SKM-1 (cell line): ENCODE data around the gene MAGI1.

Experiments used
- DNase-seq: peaks from one replicate; lab custom pipeline; 2025; ENCODE audit not compliant: unreplicated experiment; lab: John Stamatoyannopoulos, UW

Gene MAGI1

DNA sequence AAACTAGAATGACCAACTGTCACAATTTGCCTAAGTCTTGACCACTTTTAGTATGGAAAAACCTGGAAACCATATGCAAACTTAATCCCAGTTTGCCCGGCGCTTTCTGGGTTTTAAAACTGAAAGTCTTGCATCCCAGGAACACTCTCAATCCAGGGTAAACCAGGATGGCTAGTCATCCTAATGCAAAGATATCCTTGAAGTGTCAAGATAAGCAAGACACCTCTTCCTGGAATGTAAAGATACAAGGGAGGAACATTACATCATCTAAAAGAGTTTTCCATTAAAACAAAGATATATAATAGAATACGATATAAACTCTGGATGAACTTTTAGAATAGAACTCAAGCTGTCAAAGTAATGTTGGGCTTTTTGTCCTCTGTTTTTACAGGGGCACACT is 188.5 kb downstream of the MAGI1 start:
- DNase-seq: no peak

DNA sequence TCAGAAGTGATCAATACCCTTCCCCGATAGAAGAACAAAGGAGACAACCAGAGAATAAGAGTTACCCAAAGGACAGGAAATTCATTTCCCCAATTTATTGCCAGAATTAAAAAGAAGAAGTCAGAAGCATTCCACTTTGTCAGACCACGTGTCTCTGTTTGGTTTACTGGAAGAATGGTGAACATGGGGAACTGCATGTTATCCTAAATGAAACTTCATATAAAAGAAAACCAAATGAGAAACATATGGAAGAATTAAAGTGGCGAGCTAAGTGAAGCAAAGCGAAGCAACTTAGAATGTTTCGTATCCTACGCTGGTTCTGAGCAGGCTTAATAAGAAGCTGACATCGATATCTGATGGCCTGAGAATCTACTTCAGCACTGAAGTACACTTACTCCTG is 190.7 kb downstream of the MAGI1 start:
- no peak for DNase-seq

DNA sequence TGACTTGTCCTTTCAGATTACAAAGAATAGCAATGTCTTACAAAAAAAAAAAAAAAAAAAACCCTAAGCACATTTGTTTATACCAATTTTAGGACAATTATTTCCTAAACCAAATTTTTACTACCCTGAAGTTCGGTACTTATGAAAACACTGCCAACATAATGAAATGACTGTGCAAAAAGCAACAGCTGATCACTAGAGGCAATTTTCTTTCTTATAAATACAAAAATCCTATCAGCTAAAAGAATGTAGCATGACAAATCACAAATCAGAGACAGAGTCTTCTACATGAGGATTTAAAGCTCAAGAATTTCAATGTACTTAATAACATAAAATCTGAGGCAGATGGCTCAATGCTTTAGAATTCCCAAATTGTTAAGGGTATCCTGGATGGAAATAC is 191.8 kb downstream of the MAGI1 start:
- no peak for DNase-seq

DNA sequence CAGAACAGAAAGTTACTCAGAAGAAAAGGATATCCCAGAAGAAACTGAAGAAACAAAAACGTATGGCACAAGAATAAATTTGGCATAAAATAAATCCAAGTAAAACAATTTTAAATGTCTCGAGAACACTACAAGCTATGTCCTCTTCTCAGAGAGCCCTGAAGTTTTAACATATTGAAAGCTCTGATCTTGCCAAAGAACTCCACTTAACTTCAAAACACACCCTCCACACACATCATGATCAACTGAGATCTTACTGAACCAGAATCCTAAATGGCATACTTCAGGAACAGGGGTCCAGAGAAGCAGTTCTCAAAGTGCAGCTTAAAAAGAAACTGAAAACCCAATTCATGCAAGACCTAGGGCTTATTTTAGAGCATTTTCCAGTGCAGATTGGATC is 194.3 kb downstream of the MAGI1 start:
- no peak for DNase-seq

DNA sequence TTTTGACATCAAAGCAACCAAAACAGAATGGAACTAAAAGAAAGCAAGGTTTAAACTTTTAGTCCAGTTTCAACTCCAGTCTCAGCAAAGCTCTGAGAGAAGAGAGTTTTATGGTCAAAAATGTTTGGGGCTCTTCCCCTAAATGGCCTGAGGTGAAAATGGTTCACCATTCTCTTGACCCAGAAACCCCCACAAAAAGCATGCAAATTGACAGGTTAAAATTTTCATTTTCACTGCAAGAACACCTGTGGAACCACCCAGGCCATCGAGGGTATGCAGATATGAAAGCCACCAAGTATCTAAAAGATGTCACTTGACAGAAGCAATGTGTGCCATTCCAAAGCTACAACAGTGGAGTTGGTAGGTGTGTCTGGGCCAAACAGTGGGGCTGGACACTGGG is 195.0 kb downstream of the MAGI1 start:
- no peak for DNase-seq

DNA sequence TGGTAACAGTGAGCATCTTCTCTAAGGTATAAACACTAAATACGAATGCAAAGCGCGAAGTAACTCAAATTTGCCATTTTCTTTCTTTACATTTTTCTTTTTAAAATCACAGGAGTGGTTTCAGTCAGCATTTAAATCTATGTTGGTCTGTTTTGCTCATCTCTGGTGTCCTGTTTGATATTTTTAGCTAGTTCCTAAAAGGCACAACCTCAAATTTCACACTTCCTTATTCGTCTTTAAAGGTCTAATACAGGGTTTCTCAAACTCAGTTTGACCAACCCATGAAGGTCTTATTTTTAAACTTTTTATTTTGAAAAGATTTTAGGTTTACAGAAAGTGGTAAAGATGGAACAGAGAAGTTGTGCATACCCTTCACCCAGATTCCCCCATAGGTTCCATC is 201.1 kb downstream of the MAGI1 start:
- DNase-seq: peak; percentile 30

DNA sequence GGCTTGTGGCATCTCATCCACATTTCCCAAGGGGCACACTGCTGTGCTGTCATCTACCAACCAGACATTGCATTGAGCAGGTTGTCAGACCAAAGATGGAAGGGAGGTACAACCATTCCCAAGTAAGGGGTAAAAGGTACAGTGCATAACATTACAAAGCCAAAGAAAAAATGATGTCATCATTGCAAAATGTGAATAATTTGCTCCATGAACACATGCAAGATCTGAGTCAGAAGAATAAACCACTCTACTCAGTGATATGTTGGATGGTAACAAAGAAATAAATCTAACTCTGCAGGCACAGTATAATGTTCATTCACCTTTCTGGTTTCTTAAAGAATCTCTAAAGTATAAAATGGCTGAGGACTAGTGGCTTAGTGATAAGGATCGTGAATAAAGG is 202.7 kb downstream of the MAGI1 start:
- DNase-seq: no peak

DNA sequence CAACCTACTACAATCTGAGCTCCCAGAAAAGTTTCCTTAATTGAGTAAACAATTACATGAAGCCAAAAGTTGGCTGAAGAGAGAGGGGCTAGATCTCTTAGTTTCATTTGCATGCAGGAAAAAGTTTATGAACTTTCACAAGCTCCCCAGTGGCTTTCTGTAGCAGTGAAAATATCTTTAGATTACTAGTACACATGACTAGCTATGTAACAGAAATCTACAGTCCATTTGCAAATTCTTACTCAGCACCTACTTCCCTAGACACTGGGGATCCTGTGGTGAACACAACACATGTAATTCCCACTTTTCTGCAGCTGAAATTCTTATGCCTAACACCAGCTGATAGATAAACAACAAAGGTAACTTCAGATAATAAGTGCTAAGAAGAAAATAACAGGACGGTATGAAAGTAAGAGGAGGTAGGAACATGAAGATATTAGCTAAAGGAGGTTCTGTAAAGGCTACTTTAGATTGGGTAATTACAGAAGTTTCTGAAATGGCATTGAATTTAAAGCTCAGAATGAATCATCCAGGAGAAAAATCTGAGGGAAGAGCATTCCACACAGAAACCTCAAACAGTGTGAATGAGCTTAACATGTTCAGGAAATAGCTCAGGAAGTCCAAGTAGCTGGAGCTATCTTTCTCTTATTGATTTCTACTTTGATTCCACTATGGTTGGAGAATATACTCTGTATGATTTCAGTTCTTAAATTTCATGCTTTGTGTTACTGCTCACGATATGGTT is 204.8 kb downstream of the MAGI1 start:
- DNase-seq: no peak

DNA sequence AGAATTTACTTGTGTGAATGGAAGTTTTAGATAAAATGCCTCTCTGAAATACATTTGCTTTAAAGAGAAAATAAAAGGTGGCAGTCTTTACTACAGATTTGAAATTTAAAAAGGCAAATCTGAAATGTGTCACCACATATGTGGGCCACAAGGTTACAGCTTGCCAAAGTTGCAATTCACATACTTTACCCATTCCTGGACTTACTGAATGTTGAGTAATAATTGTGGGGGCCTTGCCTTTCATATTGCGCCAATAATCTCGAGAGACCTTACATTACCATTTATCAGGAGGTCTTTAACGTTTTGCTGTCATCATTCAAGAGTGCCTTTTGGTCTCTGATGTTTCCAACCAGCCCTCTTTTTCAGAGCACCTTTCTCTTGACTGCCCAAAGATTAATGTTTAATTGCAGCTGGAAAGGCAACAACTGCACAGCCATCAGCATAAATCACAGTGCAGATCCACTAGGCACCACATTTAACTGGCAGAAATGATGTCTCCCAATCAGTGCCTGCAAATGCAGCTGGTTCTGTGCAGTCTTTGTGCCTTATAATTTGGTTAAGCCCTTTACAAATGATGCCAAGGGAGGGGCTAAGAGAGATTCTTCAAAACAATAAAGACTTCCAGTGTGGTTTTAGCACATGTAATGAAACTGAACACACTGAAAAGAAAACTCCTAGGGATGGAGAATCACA is 206.8 kb downstream of the MAGI1 start:
- DNase-seq: no peak

DNA sequence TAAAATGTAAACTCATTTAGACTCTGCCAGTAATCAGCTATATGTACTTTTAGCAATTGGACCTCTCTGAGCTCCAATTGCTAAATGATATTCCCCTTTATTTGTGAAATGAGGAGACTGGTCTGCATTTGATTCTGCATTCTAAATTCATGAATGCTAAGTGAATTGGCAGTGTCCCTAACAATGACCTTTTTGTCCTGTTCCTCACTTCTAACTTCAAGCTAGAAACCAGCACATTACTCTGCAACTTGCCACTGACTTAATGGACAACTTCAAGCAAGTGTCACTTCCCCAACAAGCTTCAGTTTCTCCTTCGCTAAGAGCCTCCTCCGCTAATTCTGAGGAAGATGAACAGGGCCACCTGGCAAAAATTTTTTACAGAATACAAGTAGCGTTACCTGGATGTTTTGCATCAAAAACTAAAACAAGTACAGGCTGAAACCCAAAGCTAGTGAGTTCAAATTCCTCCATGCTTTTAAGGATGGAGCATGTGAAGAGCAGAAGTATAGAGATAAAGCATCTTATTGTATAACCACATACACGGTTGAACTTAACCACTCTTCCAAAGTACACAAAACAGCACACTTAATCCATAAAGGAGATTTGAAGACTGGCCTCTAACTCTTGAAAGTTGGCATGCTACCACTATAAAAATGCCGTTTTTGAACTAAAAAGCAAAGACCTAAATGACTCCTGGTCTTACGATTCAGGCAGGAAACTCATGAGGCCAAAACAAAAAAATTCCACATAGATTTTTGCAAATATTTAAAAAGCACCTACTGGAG is 207.6 kb downstream of the MAGI1 start:
- no peak for DNase-seq

DNA sequence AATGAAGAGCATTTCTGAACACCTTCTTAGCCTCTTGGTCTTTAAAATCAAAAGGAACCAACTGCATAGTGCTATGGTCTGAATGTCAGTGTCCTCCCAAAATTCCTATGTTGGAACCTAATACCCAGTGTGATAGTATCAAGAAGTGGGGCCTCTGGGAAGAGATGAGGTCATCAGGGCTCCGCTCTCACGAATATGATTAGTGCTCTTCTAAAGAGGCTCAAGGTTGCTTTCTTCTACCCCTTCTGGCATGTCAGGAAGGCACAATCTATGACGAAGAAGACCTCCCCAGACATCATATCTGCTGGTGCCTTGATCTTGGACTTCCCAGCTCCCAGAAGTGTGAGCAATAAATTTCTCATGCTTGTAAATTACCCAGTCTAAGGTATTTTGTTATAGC is 209.5 kb downstream of the MAGI1 start:
- DNase-seq: no peak

DNA sequence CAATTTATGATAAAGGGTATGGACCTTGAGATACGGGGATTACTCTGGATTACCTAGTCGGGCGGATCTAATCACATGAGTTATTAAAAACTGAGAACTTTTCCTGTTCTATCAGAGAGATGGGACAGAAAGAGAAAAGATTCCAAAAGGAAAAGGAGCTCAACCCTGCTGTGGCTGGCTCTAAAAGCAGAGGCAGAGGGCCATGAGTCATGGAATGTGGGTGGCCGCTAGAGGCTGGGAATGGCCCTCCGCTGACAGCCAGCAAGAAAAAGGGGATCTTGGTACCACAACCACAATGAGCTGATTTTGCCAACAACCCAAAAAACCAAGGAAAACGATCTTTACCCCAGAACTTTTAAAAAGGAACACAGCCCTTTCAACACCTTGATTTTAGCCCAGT is 210.0 kb downstream of the MAGI1 start:
- no peak for DNase-seq

DNA sequence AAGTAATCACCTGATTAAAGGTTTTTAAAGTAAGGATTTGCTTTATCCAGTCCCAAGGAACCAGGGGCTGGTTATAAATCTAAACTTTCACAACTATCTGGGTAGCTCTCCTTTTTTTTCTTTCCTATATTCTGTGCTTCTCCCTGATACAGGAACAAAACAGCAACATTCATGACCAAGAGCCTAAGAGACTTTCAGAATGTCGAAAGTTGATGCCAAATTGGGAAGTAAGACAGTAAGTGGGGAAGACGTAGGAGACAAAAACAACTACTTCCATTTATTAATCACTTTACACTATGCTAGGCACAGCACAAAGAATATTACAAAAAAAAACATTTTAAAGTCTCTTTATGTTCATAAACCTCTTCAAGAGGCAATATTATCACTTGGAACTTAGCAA is 211.6 kb downstream of the MAGI1 start:
- peak; percentile 16 for DNase-seq

DNA sequence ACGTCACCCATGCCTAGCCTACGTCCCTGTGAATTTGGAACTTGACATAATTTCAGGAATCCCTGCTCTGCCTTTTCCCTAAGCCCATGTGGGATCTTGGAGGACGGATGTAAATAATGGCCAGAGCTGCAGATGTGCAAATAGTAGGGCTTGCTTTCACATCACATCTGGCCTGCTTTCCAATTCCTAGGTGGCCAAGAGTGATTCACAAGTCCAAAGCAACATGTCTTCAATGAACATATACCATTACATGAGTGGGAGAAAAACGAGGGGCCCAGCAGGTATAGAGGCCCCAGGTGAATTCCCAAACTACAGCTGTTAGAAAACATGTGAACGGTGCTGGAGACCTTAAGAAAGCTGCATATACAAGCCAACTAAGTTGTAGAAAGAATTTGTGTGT is 214.6 kb downstream of the MAGI1 start:
- DNase-seq: no peak

DNA sequence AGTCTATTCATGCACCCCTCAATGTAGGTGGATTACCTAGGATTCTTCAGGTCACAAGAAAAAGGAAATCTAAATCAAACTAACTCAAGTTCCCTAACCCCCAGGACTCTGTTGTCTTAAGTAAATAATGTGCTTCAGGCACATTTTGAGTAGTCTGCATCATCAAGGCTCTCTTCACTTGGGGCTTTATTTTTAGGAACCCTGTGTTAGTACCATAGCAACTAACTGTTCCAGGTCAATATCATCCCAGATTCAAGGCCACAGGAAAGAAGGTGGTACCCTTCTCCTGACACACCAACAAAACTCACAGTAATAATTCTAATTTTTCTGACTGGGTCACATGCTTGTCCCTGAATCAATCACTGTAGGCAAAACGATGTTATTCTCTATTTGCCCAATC is 218.1 kb downstream of the MAGI1 start:
- no peak for DNase-seq

DNA sequence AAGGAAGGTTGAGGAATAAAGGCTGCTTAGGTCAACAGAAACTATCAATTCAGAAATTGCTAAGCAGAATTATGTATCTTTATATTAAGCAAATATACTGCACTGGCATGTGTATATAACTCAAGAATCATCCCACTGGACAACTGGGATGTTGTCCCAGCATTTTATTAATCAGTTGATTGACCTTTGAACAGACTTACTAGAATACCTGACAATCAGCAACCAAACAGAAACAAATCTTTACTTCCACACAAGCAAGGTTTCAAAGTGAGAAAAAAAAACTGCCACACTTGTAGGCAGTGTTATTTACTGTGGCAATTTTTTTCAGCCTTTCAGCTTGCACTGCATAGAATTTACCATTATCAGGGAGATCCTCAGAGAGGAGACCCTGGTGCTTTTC is 218.8 kb downstream of the MAGI1 start:
- DNase-seq: no peak

DNA sequence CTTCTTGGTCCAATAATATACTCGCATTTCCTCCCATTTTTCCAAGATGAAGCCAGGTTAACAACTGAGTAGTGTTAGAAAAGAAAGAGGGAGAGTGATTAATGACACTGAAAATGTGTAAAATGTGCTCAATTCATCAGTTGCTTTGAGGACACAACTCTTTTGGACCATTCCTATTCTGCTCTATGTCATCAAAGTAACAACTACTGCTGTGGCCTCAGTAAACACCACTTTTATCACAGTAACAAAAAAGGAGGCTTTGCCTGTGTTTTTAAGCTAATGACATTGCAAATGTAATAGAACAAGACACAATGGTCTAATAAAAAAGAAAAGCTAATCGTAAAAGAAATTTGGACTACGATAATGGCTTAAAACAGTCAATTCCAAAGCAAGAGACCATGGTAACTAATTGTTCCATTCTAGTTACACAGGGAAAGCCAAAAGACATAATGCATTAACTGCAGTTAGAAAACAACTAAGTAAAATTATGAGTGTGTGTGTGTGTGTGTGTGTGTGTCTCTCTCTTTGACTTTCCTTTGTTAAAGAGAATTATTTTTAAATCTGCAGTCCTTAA is 221.1 kb downstream of the MAGI1 start:
- DNase-seq: no peak

DNA sequence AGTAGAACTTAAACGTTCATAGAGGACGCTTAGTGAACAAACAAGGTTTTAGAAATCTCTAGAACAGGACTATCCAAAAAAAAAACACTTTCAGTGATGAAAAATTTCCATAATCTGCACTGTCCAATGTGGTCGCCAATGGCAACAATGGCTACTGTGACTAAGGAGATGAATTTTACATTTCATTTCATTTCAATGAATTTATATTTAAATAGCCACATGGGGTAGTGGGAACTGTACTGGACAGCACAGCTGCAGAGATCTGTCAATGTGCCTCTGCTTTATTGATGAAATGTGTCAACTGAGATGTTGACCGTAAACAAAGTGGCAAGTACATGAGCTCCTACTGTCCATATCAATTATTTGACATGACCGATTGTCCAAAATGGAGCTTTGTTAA is 222.5 kb downstream of the MAGI1 start:
- DNase-seq: no peak

DNA sequence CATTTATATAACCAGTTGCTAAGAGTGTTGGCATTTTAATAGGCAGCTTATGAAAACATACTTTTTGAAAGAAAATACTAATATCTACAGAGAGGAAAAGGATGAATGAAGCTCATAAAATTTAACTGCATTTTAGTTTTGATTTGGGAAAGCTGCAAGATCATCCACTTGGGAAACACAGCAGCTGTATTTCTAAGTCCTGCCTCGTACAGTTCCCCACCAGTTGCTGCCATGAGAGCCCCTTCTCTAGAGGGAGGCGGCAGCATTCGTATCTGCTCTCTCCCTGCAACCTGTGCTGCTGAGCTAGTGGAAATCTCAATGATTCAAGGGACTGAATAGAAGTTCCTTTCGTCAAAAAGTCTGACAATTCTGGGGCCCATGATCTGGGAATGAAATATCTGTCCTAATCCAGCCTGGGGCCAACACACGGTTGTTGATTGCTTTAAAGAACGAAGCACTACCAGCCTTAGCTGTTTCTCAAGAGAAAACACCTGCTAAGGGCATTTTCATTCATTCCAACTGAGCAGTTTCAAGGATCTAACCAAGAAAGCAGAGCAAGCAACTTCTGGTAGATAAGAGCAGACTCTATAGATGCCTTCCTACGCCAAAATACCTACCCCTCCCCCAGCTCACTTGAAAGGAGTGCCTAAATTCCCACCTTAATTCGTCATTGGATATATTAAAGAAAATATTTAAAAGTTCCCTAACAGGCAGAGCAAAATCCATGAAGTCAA is 223.7 kb downstream of the MAGI1 start:
- no peak for DNase-seq

DNA sequence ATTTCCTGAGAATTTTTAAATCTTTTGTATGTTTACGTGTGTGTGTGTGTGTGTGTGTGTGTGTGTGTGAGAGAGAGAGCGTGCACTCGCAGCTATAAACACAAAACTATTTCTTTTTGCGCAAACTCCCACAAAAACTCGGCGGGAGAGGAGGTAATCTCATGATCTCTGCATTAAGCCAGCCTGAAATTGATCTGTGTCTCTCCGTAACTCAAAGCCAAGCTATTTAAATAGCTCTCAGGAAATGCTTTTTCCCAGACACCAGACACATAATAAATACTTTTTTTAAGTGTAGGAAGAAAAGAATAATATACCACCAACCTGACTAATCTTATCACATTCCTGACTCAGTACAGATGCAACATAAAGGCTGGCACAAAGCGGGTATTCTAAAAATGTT is 226.8 kb downstream of the MAGI1 start:
- DNase-seq: no peak

DNA sequence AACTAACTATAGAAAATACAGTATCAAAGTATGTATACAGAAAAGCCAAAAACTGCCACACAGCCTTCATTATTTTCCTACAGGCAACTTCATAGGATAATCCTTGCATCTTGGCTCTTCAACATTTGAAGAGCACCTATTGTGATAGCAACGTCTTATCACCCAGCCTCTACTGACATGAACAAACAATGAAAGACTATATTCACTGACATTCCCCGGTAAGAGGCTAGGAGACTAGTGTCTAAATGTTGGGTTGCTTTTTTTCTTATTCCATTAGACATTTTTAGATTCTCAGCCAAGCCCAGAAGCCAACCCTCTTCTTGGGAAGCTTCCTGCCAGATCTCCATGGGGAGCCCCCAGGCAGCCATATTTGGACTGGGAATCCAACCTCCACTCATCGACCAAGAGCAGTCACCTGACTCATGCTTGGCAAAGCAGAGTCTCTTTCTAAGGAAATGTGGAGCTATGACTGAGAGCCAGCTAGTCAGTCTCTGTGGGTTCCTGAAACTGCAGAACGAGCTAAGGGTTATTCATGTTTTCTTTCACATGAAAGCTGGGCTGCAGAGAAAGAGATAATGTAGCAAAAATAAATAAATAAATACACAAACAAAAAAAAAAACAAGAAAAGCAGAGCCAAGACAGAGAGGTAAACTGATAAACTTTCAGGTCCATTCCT is 227.5 kb downstream of the MAGI1 start:
- no peak for DNase-seq
